Astrocyte (in vitro differentiated cells and primary cell): ENCODE data around the gene ZNF486. TPM values are rescaled to one million over a fixed set of nuclear protein-coding genes. Genes with fewer than 3 reads are reported as not detected.
"Not testable (repeated sequence)": the region's sequence is repeated elsewhere in the genome, so short reads cannot be mapped to it uniquely, and the experiment has no call there.

Experiments used
- DNase-seq: peaks from one replicate; pipeline ENCODE4 v3.0.0-alpha.2; 2010; ENCODE audit warnings: low read depth
- FAIRE-seq: peaks from 2 replicates; lab custom pipeline; 2011; peaks lifted over from hg19 to GRCh38; lab: Jason Lieb, UNC
- H2AFZ ChIP-seq: 2 replicates; pipeline ENCODE4 v1.6.0; 2012; ENCODE audit warnings: low read depth, low read length, inconsistent platforms
- H3K27ac ChIP-seq: 2 replicates; pipeline ENCODE4 v1.5.1; 2011; ENCODE audit warnings: low read depth, low read length, inconsistent platforms
- H3K27me3 ChIP-seq: 2 replicates; pipeline ENCODE4 v1.6.0; 2011; ENCODE audit warnings: low read length, inconsistent platforms; ENCODE audit not compliant: insufficient read depth
- H3K36me3 ChIP-seq: 2 replicates; pipeline ENCODE4 v1.5.1; 2011; ENCODE audit warnings: low read length, inconsistent platforms; ENCODE audit not compliant: insufficient read depth
- H3K4me1 ChIP-seq: 2 replicates; pipeline ENCODE4 v1.5.1; 2011; ENCODE audit warnings: low read length, inconsistent platforms; ENCODE audit not compliant: insufficient read depth
- H3K4me2 ChIP-seq: 2 replicates; pipeline ENCODE4 v1.6.0; 2012; ENCODE audit warnings: low read length, inconsistent platforms
- H3K4me3 ChIP-seq: 2 replicates; pipeline ENCODE4 v1.5.1; 2011; ENCODE audit warnings: low read depth, mild to moderate bottlenecking, low read length, inconsistent platforms; ENCODE audit not compliant: insufficient read depth
- H3K79me2 ChIP-seq: 2 replicates; pipeline ENCODE4 v1.6.0; 2012; ENCODE audit warnings: mild to moderate bottlenecking, low read length, inconsistent platforms; ENCODE audit not compliant: insufficient read depth
- H3K9ac ChIP-seq: 2 replicates; pipeline ENCODE4 v1.6.0; 2012; ENCODE audit warnings: mild to moderate bottlenecking, low read length, inconsistent platforms
- H3K9me3 ChIP-seq: 2 replicates; pipeline ENCODE4 v1.5.1; 2012; ENCODE audit warnings: low read depth, mild to moderate bottlenecking, low read length, inconsistent platforms; ENCODE audit not compliant: insufficient read depth
- H4K20me1 ChIP-seq: 2 replicates; pipeline ENCODE4 v1.6.0; 2012; ENCODE audit warnings: low read length, inconsistent platforms; ENCODE audit not compliant: insufficient read depth
- H3K27ac Mint-ChIP-seq: one replicate; pipeline ENCODE4 v1.8.0; 2021; ENCODE audit warnings: mild to moderate bottlenecking, mixed read lengths; ENCODE audit not compliant: unreplicated experiment
- H3K27me3 Mint-ChIP-seq: one replicate; pipeline ENCODE4 v1.8.0; 2021; ENCODE audit warnings: low read depth, mixed read lengths; ENCODE audit not compliant: unreplicated experiment
- H3K36me3 Mint-ChIP-seq: one replicate; pipeline ENCODE4 v1.8.0; 2021; ENCODE audit warnings: low read depth, mixed read lengths; ENCODE audit not compliant: unreplicated experiment
- H3K4me1 Mint-ChIP-seq: one replicate; pipeline ENCODE4 v1.8.0; 2021; ENCODE audit warnings: low read depth, mixed read lengths; ENCODE audit not compliant: unreplicated experiment
- H3K4me3 Mint-ChIP-seq: one replicate; pipeline ENCODE4 v1.8.0; 2021; ENCODE audit warnings: mild to moderate bottlenecking, moderate library complexity, mixed read lengths; ENCODE audit not compliant: unreplicated experiment
- H3K9me3 Mint-ChIP-seq: one replicate; pipeline ENCODE4 v1.8.0; 2021; ENCODE audit warnings: mild to moderate bottlenecking, mixed read lengths; ENCODE audit not compliant: unreplicated experiment
- CTCF ChIP-seq: IDR thresholded peaks from 2 replicates; pipeline ENCODE4 v1.5.1; 2011; ENCODE audit warnings: low read depth, mild to moderate bottlenecking, inconsistent platforms, low read length, moderate library complexity; ENCODE audit not compliant: insufficient read depth
- EZH2 ChIP-seq: IDR thresholded peaks from 2 replicates; pipeline ENCODE4 v1.6.1; 2012; ENCODE audit warnings: mild to moderate bottlenecking, low read length, inconsistent platforms; ENCODE audit not compliant: insufficient read depth
- total RNA-seq: library from RNA; stranded (reverse); gene quantifications from 2 replicates; pipeline ENCODE4 v1.2.1, GENCODE V29; 2021

ZNF486 gene
- total RNA-seq, 1 donor from 2014 or later: 7.0 TPM

- not testable (repeated sequence) for H3K27ac ChIP-seq, H3K27me3 Mint-ChIP-seq, FAIRE-seq, H4K20me1 ChIP-seq, DNase-seq, H3K4me1 Mint-ChIP-seq, H3K4me3 Mint-ChIP-seq, H2AFZ ChIP-seq, H3K36me3 Mint-ChIP-seq, H3K4me2 ChIP-seq, H3K27me3 ChIP-seq, H3K36me3 ChIP-seq, H3K9me3 ChIP-seq, H3K27ac Mint-ChIP-seq, H3K4me3 ChIP-seq, H3K4me1 ChIP-seq, H3K9ac ChIP-seq, H3K79me2 ChIP-seq
- peaks cover 25% of the 10 kb centered on the region for H3K9me3 Mint-ChIP-seq
These were observed 29.3 kb upstream of the ZNF486 start for GRCh38 chr19:20137714-20138113.

- FAIRE-seq: no peak
These were observed 15.3 kb upstream of the ZNF486 start for GRCh38 chr19:20151617-20152145.

GRCh38 chr19:20152506-20152905, 14.5 kb upstream of the ZNF486 start:
- H3K9me3 ChIP-seq, H3K4me3 ChIP-seq, H3K4me1 Mint-ChIP-seq, DNase-seq, FAIRE-seq, H3K36me3 Mint-ChIP-seq, H3K27ac ChIP-seq, H3K4me3 Mint-ChIP-seq, H2AFZ ChIP-seq, H3K36me3 ChIP-seq, H3K27ac Mint-ChIP-seq, H3K9ac ChIP-seq, H3K27me3 Mint-ChIP-seq, H3K27me3 ChIP-seq, H3K4me2 ChIP-seq, H3K79me2 ChIP-seq, H4K20me1 ChIP-seq, H3K4me1 ChIP-seq: not testable (repeated sequence)
- peaks cover 15% of the 10 kb centered on the region for H3K9me3 Mint-ChIP-seq

More at GRCh38 chr19:20151617-20152145, 15.3 kb upstream of the ZNF486 start:
- Histone ChIP-seq H3K4me2 (no peak overlapping the region), H3K4me1 (no peaks in the 10 kb centered on the region), H2AFZ (no peak overlapping the region), H3K79me2 (no peaks in the 10 kb centered on the region), H3K27ac (no peak overlapping the region), H3K9me3 (no peaks in the 10 kb centered on the region), H3K4me3 (no peak overlapping the region), H3K36me3 (no peaks in the 10 kb centered on the region), H3K9ac (no peak overlapping the region), H3K27me3 (no peaks in the 10 kb centered on the region), H4K20me1 (no peaks in the 10 kb centered on the region)
- H3K4me3 Mint-ChIP-seq: no peak overlapping the region
- no peak overlapping the region for H3K27ac Mint-ChIP-seq
- no peaks in the 10 kb centered on the region for H3K27me3 Mint-ChIP-seq
- no peaks in the 10 kb centered on the region for H3K4me1 Mint-ChIP-seq
- H3K9me3 Mint-ChIP-seq: peaks cover 15% of the 10 kb centered on the region
- no peaks in the 10 kb centered on the region for H3K36me3 Mint-ChIP-seq
- DNase-seq: no peak
- TF ChIP-seq EZH2 (no peak), CTCF (no peak)
